HG03460 (cell line): ENCODE measurements around the gene IMPDH1.

Experiments
- ATAC-seq: cut with Tn5 transposase; IDR thresholded peaks from one replicate; pipeline ENCODE4 v1.9.1; 2021; ENCODE audit not compliant: unreplicated experiment

The IMPDH1 gene

DNA sequence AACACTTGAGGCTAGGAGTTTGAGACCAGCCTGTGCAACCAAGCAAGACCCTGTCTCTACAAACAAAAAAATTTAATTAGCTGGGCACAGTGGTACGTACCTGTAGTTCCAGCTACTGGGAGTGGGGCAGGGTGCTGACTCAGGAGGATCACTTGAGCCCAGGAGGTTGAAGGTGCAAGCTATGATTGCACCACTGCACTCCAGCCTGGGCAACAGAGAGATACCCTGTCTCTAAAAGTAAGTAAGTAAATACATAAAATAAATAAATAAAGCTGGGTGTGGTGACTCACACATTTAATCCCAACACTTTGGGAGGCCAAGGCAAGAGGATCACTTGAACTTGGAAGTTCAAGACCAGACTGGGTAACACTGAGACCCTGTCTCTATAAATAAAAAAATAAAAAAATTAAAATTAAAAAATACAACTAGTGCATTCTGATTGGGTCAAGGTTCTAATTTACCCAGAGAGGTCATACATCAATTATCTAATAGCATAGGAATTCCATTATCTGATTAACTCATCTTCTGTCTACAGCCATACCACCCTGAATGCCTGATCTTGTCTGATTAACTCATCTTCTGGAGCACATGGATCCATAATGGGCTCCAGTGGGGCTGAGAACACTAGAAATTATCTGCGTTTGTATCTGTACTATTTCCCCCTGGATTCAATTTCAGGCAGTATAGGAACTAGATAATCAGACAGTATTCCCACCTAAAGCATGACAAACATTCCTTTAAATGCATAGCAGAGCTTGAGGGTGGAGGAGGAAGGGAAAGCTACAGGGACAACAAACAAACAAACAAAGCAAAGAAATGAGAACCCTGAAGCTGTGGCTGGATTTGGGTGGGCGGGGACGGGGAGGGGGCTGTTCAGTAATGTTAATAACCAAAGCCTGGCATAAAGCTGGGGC is 24.9 kb upstream of the IMPDH1 start:
- ATAC-seq = no peak

DNA sequence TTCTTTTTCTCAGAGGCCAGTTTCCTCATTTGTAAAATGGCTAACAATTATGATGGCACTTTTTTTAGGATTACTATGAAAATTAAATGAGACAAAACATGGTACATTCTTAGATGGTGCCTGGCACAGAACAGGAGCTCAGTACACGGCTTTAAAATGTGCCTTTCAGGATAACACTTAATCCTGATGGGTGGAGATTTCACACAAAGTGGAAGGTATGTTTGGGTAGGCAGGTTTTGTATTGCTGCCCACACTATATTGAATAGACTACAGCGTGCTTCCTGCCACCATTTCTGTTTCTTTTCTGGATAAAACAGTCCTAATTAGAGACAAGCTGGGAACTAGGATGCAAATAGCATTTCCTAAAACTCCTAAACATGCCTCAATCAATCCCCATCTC is 22.0 kb upstream of the IMPDH1 start:
- no peak for ATAC-seq

DNA sequence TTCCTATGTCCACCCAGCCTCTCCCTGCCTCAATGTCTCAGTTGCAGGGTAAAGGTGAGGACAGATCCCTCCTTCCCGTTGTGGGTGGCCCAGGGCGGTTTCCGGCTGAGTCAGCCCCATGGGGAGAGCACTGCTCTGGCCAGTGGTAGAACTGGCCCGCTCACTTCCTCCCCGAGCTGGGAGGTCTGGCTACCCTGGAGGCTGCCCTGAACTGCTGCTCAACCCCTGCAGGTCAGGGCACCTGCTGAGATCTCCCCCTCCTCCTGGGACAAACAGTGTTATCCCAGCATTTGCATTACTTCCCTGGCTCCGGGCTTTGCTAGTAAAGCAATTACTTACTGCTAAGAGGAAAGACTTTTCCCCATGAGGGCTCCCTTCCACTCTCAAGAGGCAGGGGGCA is 21.4 kb upstream of the IMPDH1 start:
- ATAC-seq = no peak

- ATAC-seq = no peak
Observed at GRCh38 chr7:128430207-128430606, 20.4 kb upstream of the IMPDH1 start.

DNA sequence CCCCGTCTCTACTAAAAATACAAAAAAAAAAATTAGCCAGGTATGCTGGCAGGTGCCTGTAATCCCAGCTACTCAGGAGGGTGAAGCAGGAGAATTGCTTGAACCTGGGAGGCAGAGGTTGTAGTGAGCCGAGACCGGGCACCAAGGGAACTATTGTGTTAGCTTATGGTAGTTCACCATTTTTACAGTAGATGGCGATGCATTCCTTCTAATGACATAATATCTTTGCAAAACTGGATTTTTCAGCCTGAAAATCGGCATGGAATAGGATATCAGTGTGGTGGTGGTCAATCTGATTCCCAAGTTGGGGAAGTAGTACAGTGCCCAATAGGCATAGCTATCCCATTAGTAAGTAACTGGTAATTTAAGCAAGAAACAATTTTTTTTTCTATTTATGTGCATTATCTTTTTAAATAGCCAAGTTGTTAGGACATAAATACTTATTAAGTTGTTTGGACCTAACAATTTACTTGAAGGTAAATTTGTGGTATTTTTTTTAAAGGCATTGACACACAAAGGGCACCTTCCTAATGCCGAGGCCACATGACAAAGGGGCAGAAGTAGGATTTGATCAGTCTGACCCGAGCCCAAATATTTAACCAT is 17.6 kb upstream of the IMPDH1 start:
- ATAC-seq = no peak

GRCh38 chr7:128425850-128426249 is 16.1 kb upstream of the IMPDH1 start:
- no peak for ATAC-seq

DNA sequence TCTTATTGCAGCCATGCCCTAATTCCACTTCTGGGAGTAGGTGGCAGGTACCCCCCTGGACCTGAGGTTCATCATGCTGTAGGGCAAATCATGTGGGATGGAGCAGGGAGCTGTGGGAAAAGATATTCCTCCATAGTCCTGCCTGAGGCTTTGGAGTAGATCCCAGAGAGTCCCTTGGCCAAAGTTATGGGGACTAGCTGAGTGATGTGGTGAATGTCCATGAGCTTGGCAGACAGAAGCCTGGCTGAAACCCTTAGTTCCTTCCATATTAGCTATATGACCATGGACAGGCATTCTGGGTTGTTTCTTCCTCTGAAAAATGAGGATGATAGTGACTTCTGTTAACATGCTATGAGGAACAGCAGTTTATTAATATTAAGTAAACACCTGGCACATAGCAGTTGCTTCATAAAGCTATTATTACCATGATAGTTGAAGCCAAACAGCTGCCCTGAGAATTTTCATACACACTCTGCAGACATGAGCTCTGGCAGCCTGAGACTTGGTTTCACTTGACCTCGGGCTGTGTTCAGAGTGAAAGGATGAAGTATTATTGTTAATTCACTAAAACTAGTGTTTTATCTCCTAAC is 15.0 kb upstream of the IMPDH1 start:
- ATAC-seq = no peak

- ATAC-seq = no peak
Observed at GRCh38 chr7:128422842-128423241, 13.1 kb upstream of the IMPDH1 start.

DNA sequence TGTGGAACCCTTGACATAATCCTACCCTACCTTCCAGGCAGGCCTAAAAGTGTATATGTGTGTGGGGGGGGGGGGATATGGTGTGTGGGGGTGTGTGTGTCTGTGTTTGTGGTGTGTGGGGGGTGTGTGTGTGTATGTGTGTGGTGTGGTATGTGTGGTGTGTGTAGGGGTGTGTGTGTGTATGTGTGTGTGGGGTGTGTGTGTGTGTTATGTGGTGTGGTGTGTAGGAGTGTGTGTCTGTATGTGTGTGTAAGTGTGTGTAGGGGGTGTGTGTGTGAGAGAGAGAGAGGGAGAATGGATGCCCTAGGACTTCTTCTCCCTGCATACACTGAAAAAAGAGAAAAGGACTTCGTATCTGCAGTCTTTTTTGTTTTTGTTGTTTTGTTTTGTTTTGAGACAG is 12.3 kb upstream of the IMPDH1 start:
- no peak for ATAC-seq

GRCh38 chr7:128421384-128421783 is 11.6 kb upstream of the IMPDH1 start:
- no peak for ATAC-seq

GRCh38 chr7:128420773-128421172 is 11.0 kb upstream of the IMPDH1 start:
- ATAC-seq = no peak

DNA sequence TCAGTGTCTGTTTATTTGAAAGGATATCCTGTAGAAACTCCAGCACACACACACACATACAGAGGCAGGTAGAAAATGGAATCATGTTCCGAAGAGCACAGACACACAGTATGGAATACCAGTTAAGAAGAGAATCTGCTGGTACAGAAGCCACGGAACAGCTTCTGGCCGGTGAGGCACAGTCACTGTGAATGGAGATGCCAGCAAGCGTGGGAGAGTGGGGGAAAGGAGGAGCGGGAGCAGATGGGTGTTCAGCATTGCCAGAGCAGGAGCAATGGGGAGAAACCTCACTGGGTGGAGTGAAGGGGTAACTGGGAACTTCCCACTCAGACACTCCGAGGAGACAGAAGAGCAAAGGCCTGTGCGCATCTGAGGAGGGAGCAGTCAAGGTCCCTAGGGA is 9.5 kb upstream of the IMPDH1 start:
- no peak for ATAC-seq

DNA sequence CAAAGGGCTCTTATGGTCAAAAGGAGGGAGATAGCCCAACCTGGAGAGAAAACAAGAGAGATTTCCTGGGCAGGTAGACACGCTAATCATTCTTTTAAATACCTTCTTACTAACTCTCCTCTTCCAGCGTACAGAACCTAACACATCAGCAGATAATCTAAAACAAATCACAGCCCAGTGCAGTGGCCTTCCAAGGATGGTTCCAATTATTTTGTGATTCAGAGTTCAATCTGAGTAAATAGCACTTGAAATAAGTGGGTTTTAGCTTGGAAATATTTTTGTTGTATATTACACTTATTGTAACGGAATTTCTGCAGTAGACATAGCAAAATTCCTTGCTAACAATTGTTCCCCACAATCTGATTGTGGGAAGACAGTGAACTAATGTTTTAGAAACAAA is 7.3 kb upstream of the IMPDH1 start:
- ATAC-seq = no peak

GRCh38 chr7:128415217-128415785 is 5.5 kb upstream of the IMPDH1 start:
- ATAC-seq = no peak

GRCh38 chr7:128410451-128410753 is 620 bp upstream of the IMPDH1 start:
- ATAC-seq = no peak

- ATAC-seq = no peak
Observed at GRCh38 chr7:128408709-128409595, 830 bp downstream of the IMPDH1 start.

GRCh38 chr7:128407751-128408708 is 1.8 kb downstream of the IMPDH1 start:
- no peak for ATAC-seq

DNA sequence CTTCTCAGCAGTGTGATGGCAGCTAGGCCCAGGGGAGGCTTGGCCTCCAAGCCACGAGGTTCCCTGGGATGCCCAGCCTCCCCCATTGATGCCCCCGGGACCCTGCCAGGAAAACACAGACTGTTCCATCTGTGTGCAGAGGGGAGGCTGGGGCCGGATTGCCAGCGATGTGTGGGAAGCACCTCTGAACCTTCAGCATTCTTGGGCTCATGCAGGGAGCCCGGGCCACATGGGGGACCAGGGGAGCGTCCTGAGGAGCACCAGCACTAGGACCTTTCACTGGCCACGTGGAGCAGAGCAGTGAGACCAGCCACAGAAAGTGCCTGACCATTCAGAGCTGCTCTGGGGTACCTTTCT is 2.6 kb downstream of the IMPDH1 start:
- no peak for ATAC-seq

DNA sequence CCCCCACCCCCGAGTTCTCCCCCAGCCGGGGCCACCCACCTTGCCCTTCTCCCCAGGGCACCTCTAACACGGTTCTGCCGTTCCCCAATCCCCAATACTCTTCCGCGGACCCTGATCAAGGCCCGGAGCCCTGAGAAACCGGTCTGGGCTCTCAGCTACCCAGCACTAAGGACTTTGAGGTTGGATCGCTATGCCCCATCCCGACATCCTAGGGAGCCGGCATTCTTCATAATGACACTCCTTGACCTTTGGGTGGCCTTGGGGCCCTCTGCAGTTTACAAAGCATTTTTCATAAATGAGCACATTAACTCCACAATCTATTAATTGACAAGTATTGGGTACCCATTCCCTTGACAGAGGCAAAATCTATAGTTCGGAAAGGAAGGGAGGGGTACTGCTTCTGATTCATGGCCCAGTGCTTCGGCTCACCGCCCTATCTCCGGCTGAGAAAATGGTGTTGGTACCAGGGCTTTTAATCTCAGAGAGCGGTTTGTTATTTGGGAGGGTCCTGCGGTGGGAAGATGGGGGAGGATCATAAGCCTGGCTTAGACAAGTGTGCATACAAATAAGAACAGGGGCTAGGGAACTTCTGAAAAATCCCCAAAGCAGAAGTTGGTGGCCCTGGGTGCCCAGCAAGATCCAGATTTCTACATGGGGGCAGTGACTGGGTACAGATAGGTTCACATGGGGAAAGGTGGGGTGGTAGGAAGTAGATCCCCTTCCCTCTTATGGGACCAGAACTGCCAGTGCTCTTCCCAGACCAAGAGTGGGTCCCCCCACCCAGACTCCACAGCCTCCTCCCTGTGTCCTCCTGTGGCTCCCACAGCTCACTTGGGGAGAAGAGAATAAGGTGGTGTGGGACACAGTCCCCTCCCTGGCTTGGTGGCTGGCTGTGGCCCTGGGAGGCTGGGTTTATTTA is 3.2 kb downstream of the IMPDH1 start:
- ATAC-seq = no peak
